AG10803 (cell line): ENCODE measurements around the gene ZAP70.

ENCODE experiments used
- DNase-seq: peaks from one replicate; pipeline ENCODE4 v3.0.0; 2010; ENCODE audit warnings: low read depth
- H3K4me3 ChIP-seq: 2 replicates; pipeline ENCODE4 v1.5.1; 2011; ENCODE audit warnings: mild to moderate bottlenecking, low read length, control low read depth
- CTCF ChIP-seq: conservative IDR thresholded peaks from 2 replicates; pipeline ENCODE4 v1.5.1; 2011; ENCODE audit warnings: mild to moderate bottlenecking, low read length, control low read depth, inconsistent platforms

ZAP70 gene

DNA sequence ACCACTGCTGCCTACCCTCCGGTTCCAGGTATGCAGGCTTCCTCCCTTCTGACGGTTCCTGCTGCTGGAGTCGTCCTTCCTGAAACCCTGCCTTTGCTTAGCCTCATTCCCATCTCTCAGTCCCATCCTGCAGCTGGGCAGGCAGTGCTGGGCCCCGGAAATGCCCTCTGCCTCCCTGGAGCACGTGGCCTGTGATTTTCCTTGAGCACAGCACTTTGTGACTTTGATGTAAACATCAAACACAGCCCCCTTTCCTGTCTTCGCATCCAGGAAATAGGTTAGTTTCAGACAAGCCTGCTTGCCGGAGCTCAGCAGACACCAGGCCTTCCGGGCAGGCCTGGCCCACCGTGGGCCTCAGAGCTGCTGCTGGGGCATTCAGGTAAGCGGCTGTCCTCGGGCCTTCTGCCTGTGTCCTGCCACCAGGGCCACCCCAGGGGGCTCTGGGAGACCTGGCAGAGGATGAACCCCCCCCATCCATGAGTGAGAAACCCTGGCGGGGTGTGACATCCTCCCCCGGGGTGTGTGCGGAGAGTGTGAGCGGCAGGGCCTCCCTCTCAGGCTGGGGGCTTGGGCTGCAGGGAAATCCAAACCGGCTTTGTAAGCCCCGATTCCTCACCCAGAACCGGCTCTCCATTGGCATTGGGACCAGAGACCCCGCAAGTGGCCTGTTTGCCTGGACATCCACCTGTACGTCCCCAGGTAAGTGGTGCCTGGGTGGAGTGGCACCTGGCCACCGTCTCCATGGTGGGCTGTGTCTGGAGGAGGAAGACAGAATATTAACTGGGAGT, at the start of gene ZAP70:
Gene ZAP70, plus strand, starts transcription at position 281 of the 788 bp plus-strand sequence. CDS start 10,461 bp downstream, outside the sequence.
- no peak for DNase-seq

GRCh38 chr2:97663626-97663961, 49.8 kb upstream of the ZAP70 start:
- peak overlapping the region; percentile 78 for H3K4me3 ChIP-seq
- TF ChIP-seq CTCF, result no peak
- DNase-seq, result no peak

More for the DNA sequence above, at the start of gene ZAP70:
- TF ChIP-seq CTCF, result no peak
- H3K4me3 ChIP-seq, result no peak within 1 kb of the TSS

DNA sequence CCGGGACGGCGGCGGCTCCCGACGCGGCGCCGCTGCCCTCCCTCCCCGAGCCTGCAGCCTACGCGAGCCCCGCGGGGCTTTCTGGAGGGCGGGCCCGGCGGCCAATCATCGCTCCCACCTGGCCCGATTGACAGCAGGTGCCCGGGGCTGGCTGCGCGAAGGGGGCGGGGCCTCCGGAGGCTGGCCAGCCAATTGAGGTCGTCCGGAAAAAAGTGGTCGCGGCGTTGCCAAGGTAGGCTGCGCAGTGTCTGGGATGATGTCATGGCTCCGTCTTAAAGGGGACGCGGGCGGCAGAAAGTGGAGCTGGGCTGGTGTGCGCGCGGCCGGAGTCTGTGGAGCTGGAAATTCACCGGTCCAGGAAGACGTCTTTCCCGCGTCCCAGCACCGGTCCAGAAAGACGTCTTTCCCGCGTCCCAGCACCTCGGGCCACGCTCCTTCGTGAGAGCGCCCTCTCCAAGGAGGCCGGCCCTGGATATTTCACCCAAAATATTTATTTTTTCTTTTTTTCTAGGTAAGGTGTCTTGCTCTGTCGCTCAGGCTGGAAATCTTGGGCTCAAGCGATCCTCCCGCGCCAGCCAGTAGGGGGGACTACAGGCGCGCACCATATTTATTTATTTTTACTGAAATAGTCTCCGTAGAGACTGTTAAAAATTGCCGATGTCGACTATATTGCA, 49.3 kb upstream of the ZAP70 start, which contains the start of gene ACTR1B:
Gene ACTR1B, minus strand, starts transcription at position 83 of the 674 bp plus-strand sequence. CDS start 154 bp downstream, outside the sequence.
- TF ChIP-seq CTCF, result peak; percentile 59
- peak within 1 kb of the TSS; percentile 78 for H3K4me3 ChIP-seq

DNA sequence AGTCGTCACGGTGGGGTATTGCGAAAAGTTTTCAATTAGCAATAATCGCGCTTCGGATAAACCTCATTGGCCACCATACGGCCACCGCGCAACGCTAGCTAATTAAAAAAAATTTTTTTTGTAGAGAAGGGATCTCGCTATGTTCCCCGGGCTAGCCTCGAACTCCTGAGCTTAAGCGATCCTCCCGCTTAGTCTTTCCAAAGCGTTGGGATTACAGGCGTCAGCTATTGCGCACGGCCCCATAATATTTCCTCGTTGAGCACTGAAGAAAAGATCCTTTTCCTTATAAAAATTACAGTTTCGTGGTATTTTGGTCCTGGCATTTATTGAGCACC, 48.8 kb upstream of the ZAP70 start:
- TF ChIP-seq CTCF, result no peak

More for the DNA sequence above, 49.3 kb upstream of the ZAP70 start, which contains the start of gene ACTR1B:
- DNase-seq, result peak; percentile 97

GRCh38 chr2:97669448-97669847, 43.9 kb upstream of the ZAP70 start, which contains the start of gene C2orf92:
TSS of gene C2orf92 (plus strand) at chr2:97669713. CDS start at chr2:97669789, 76 bp downstream.
- H3K4me3 ChIP-seq, result no peak within 1 kb of the TSS
- TF ChIP-seq CTCF, result no peak
- no peak for DNase-seq

More for the DNA sequence above, 48.8 kb upstream of the ZAP70 start:
- no peak for DNase-seq
- peak overlapping the region; percentile 78 for H3K4me3 ChIP-seq

GRCh38 chr2:97670471-97670870, 42.9 kb upstream of the ZAP70 start:
- TF ChIP-seq CTCF, result no peak
- H3K4me3 ChIP-seq, result no peak overlapping the region
- no peak for DNase-seq
